ENCODE measurements around the gene C2CD2.

GRCh38 chr21:41985662-41986416 lies 32.0 kb upstream of the C2CD2 start:
- no peak for TF ChIP-seq REST (IDR thresholded peaks at IDR 0.05; ENCODE audit: insufficient read depth in 1 of 2, low read depth in 2 of 2, low read length in 2 of 2)
- no peak for TF ChIP-seq POLR2AphosphoS5 (IDR thresholded peaks at IDR 0.05; ENCODE audit: low read depth, low read length)
- no peak for TF ChIP-seq TAF1 (IDR thresholded peaks at IDR 0.05; ENCODE audit: borderline replicate concordance, insufficient read depth, low read length)
- TF ChIP-seq SIN3A (IDR thresholded peaks at IDR 0.05; ENCODE audit: borderline replicate concordance, insufficient read depth, low read length): no peak
- no peak for TF ChIP-seq FOXP2 (optimal IDR thresholded peaks at IDR 0.05; ENCODE audit: borderline replicate concordance, extremely low read depth, extremely low read length, insufficient read depth)

Data from PFSK-1 (cell line).